ENCODE measurements around the gene TENT5C. TPM values are rescaled to one million over a fixed set of nuclear protein-coding genes. Genes with fewer than 3 reads are reported as not detected.
"Not testable (repeated sequence)": the region's sequence is repeated elsewhere in the genome, so short reads cannot be mapped to it uniquely, and the experiment has no call there.

The TENT5C gene
- total RNA-seq, result 10 to 100 TPM; 16.5 to 37.4 (median 32.1) TPM
- long read RNA-seq, donor 1, full-length matches to known transcripts, result 8 of 12 reads
- long read RNA-seq, donor 1, partial matches to known transcripts, result 0 of 12 reads
- long read RNA-seq, donor 1, other reads (novel, unspliced or antisense), result 4 of 12 reads
- long read RNA-seq, donor 2, full-length matches to known transcripts, result 10 of 15 reads
- long read RNA-seq, donor 2, partial matches to known transcripts, result 0 of 15 reads
- long read RNA-seq, donor 2, other reads (novel, unspliced or antisense), result 5 of 15 reads

DNA sequence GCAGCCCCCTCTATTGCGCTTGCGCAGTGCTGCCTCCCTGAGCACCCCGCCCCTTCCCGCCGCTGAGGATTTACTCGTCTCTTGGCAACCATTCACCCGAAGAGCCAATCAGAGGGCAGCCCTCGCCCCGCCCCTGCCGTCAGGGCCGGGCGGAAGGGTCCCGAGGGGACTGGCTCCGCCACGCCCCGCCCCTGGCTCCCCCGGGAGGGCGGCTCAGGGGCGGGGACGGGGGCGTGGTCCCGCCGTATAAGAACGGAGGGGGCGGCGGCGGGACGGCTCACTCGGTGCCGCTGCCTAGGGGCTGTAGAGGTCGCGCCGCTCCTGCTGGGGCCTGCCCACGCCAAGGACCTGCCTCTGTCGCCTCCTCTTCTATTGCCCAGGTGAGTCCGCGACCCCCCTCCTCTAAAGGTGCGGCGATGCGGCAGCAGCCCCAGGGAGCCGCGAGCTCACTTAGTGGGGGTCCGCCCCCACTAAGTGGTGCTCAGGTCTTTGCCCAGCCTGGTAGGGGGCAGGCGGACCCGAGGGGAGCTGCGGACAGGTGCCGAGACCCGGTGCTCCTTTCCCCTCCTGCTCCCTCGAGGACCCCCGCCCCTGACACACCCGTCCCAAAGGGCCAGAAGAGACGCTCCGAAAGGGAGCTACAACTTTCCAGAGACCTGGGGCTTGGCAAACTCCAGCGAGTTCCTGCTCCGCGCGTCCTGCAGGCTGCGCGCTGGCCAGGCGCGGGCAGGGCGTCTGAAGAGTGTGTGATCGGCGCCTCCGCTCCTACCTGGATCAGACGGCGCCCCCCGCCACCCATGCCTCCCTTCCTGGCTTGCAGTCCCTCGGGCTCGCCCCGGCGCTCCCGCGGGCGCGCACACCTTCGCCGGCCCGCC is at the start of gene TENT5C:
Gene TENT5C (plus strand): TSS at position 275 of the 875 bp plus-strand sequence. CDS start 16,821 bp downstream, outside the sequence.
- Histone ChIP-seq H3K9me3 (no peaks in the 10 kb centered on the region), H3K36me3 (ENCODE audit: low read depth) (no peaks in the 10 kb centered on the region), H3K4me3 (peak within 1 kb of the TSS; percentile 74), H3K4me1 (ENCODE audit: low read depth) (peaks cover 34% of the 10 kb centered on the region)
- DNase-seq, result peak; percentile 99
- TF ChIP-seq, protein P1, sequence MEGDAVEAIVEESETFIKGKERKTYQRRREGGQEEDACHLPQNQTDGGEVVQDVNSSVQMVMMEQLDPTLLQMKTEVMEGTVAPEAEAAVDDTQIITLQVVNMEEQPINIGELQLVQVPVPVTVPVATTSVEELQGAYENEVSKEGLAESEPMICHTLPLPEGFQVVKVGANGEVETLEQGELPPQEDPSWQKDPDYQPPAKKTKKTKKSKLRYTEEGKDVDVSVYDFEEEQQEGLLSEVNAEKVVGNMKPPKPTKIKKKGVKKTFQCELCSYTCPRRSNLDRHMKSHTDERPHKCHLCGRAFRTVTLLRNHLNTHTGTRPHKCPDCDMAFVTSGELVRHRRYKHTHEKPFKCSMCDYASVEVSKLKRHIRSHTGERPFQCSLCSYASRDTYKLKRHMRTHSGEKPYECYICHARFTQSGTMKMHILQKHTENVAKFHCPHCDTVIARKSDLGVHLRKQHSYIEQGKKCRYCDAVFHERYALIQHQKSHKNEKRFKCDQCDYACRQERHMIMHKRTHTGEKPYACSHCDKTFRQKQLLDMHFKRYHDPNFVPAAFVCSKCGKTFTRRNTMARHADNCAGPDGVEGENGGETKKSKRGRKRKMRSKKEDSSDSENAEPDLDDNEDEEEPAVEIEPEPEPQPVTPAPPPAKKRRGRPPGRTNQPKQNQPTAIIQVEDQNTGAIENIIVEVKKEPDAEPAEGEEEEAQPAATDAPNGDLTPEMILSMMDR (IDR thresholded peaks at IDR 0.05), result no peak
- intact Hi-C loops (cut with DNase I, micrococcal nuclease), result loop anchor here (10.0 kb wide), 1 partner anchor 149 kb away; no protein-coding TSS in a partner anchor
- peak; percentile 95 for ATAC-seq

DNA sequence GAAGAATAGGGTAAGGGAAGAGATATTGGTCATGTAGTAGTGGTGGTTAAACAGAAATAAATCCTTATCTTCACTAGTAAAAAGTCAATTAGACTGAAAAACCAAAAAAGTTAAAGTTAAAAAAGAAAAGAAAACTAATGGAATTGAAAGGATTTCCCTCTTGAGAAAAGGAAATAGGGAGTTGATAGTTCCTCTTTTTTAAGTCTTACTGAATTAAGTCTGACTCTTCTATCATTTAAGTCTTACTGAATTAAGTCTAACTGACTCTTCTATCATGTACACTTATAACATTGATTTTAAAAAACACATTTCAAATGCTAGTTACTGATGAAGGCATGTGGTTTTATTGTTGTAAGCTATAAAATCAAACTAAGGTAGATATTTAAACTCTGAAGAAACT is 49.5 kb upstream of the TENT5C start:
- TF ChIP-seq, protein P1 (IDR thresholded peaks at IDR 0.05), result no peak
- intact Hi-C loops (cut with DNase I, micrococcal nuclease), result no loop called here
- H3K4me1 ChIP-seq (ENCODE audit: low read depth), result no peaks in the 10 kb centered on the region

DNA sequence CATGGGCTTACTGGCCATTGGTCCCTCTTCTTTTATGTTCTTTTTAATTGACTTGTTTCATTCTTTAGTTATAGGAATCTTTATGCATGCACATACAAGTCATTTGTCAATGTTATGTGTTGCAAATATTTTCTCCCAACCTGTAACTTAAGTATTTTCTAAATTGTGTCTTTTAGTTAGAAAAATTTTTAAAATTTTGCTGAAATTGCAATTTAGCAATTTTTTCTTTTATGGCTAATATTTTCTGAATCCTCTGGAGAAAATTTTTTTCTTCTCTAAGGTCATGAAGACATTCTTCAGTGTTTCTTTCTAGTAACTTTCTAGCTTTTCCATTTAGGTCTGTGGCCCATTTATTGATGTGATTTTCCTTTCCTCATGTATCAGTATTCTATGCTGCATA is 48.9 kb upstream of the TENT5C start:
- intact Hi-C loops (cut with DNase I, micrococcal nuclease), result no loop called here
- H3K9me3 ChIP-seq, result no peaks in the 10 kb centered on the region
- H3K36me3 ChIP-seq (ENCODE audit: low read depth), result no peaks in the 10 kb centered on the region
- H3K4me3 ChIP-seq, result no peak overlapping the region
- H3K4me1 ChIP-seq (ENCODE audit: low read depth), result peaks cover 3% of the 10 kb centered on the region
- ATAC-seq (no peak), DNase-seq (no peak)
- TF ChIP-seq, protein P1 (IDR thresholded peaks at IDR 0.05), result no peak

More for the DNA sequence above, 49.5 kb upstream of the TENT5C start:
- no peaks in the 10 kb centered on the region for H3K36me3 ChIP-seq (ENCODE audit: low read depth)
- H3K4me3 ChIP-seq, result no peak overlapping the region
- ATAC-seq, result no peak
- no peak for DNase-seq
- H3K9me3 ChIP-seq, result no peaks in the 10 kb centered on the region

DNA sequence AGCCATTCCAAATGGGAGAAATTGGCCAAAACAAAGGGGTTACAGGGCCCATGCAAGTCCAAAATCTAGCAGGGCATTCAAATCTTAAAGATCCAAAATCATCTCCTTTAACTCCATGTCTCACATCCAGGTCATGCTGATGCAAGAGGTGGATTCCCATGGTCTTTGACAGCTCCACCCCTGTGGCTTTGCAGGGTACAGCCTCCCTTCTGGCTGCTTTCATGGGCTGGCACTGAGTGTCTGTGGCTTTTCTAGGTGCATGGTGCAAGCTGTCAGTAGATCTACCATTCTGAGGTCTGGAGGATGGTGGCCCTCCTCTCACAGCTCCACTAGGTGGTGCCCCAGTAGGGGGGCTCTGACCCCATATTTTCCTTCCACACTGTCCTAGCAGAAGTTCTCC is 47.4 kb upstream of the TENT5C start:
- ATAC-seq; DNase-seq; intact Hi-C loops (cut with DNase I, micrococcal nuclease); H3K9me3 ChIP-seq; H3K4me3 ChIP-seq; H3K36me3 ChIP-seq (ENCODE audit: low read depth): not testable (repeated sequence)
- H3K4me1 ChIP-seq (ENCODE audit: low read depth), result peaks cover 14% of the 10 kb centered on the region

DNA sequence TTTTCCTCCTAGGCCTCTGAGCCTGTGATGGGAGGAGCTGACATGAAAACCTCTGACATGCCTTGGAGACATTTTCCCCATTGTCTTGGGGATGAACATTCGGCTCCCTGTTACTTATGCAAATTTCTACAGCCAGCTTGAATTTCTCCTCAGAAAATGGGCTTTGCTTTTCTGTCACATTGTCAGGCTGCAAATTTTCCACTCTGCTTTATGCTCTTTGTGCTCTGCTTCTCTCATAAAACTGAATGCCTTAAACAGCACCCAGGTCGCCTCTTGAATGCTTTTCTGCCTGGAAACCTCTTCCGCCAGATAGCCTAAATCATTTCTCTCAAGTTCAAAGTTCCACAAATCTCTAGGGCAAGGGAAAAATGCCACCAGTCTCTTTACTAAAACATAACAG is 46.7 kb upstream of the TENT5C start:
- ATAC-seq (no peak), DNase-seq (no peak)
- Histone ChIP-seq H3K36me3 (ENCODE audit: low read depth) (no peaks in the 10 kb centered on the region), H3K4me3 (no peak overlapping the region), H3K9me3 (no peaks in the 10 kb centered on the region), H3K4me1 (ENCODE audit: low read depth) (peaks cover 20% of the 10 kb centered on the region)
- intact Hi-C loops (cut with DNase I, micrococcal nuclease), result no loop called here
- TF ChIP-seq, protein P1 (IDR thresholded peaks at IDR 0.05), result no peak

DNA sequence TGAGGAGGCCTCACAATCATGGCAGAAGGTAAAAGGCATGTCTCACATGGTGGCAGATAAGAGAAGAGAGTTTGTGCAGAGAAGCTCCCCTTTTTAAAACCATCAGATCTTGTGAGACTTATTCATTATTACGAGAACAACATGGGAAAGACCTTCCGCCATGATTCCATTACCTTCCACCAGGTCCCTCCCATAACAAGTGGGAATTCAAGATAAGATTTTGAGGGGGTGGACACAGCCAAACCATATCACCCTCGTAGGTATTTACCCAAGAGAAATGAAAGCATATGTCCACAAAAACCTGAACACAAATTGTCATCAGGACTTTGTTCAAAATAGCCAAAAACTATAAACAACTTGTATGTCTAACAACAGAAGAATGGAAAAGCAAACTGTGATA is 45.9 kb upstream of the TENT5C start:
- no peak overlapping the region for H3K4me3 ChIP-seq
- H3K36me3 ChIP-seq (ENCODE audit: low read depth), result no peaks in the 10 kb centered on the region
- ATAC-seq, result no peak
- no peak for DNase-seq
- TF ChIP-seq, protein P1 (IDR thresholded peaks at IDR 0.05), result no peak
- intact Hi-C loops (cut with DNase I, micrococcal nuclease), result no loop called here
- no peaks in the 10 kb centered on the region for H3K9me3 ChIP-seq
- peaks cover 20% of the 10 kb centered on the region for H3K4me1 ChIP-seq (ENCODE audit: low read depth)

All from mucosa of descending colon (tissue), 3 donors.